HG03045 (cell line): ENCODE data around the gene NSUN4.
"Not testable (repeated sequence)": the region's sequence is repeated elsewhere in the genome, so short reads cannot be mapped to it uniquely, and the experiment has no call there.

Source experiments
- ATAC-seq: cut with Tn5 transposase; IDR thresholded peaks from one replicate; pipeline ENCODE4 v1.9.1; 2021; ENCODE audit warnings: mild to moderate bottlenecking, moderate library complexity; ENCODE audit not compliant: unreplicated experiment

The NSUN4 gene

DNA sequence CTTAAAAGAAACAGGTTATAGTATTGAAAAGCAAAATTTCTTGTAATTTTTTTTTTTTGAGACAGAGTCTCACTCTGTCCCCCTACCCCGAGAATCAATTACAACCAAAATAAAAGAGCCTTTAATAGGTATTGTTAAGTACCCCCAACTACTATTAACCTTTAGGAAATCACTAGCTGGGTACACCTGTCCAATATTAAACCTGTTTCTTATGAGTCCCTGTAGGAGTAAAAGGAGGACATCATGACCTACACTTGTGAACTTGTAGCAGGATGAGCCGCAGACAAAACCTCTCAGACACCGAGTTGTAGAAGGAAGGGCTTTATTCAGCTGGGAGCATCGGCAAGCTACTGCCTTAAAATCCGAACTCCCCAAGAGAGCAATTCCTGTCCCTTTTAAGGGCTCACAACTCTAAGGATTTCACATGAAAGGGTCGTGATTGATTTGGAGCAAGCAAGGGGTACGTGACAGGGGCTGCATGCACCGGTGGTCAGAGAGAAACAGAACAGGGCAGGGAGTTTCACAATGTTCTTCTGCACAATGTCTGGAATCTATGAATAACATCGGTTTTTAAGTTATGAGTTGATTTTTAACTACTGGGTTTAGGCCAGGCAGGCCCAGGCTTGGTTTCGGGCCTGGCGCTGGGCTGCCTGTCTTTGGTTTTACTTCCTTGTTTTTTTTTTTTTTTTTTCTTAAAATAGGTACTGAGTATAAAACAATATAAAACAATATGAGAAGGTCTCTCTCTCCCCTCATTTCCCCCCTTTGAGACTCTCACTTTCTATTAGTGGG, 15.1 kb upstream of the NSUN4 start:
- ATAC-seq = not testable (repeated sequence)

DNA sequence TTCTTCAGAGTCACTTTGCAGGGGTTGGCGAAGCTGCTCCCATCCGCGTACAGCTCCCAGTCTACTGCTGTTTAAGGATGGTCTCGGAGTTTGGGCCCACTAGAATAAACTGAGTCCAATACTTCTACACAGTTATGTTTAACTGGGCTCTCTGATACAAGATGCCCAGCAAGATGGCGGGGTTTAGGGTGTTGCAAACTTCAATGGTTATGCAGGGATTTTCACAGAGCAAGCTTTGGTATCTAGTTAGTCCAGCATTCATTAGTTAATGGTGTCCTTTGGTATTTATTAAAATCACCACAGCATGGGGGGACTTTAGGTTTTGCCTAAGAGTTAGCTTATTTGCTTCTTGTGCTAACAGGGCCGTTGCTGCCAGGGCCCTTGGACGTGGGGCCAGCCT, 12.4 kb upstream of the NSUN4 start:
- not testable (repeated sequence) for ATAC-seq

- ATAC-seq = not testable (repeated sequence)
Observed at GRCh38 chr1:46329807-46330206, 10.8 kb upstream of the NSUN4 start.

GRCh38 chr1:46330381-46330780, 10.2 kb upstream of the NSUN4 start:
- ATAC-seq = not testable (repeated sequence)

DNA sequence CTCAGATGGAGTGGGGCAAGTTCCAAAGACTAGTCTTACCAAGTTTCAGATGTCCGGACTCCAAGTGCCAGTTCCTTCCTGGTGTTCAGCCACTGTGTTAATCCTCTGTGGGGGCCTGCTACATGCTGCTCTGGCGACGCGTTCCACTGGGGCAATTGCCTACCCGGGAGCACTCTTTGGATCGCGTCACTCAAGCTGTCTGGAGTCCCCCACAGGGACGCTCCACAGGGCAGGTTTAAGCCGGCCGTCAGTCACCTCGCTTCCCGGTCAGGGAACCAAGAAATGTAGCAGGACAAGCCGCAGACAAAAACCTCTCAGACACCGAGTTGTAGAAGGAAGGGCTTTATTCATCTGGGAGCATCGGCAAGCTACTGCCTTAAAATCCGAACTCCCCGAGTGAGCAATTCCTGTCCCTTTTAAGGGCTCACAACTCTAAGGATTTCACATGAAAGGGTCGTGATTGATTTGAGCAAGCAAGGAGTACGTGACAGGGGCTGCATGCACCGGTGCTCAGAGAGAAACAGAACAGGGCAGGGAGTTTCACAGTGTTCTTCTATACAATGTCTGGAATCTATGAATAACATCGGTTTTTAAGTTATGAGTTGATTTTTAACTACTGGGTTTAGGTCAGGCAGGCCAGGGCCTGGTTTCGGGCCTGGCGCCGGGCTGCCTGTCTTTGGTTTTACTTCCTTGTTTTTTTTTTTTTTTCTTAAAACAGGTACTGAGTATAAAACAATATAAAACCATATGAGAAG, 8.6 kb upstream of the NSUN4 start:
- not testable (repeated sequence) for ATAC-seq

DNA sequence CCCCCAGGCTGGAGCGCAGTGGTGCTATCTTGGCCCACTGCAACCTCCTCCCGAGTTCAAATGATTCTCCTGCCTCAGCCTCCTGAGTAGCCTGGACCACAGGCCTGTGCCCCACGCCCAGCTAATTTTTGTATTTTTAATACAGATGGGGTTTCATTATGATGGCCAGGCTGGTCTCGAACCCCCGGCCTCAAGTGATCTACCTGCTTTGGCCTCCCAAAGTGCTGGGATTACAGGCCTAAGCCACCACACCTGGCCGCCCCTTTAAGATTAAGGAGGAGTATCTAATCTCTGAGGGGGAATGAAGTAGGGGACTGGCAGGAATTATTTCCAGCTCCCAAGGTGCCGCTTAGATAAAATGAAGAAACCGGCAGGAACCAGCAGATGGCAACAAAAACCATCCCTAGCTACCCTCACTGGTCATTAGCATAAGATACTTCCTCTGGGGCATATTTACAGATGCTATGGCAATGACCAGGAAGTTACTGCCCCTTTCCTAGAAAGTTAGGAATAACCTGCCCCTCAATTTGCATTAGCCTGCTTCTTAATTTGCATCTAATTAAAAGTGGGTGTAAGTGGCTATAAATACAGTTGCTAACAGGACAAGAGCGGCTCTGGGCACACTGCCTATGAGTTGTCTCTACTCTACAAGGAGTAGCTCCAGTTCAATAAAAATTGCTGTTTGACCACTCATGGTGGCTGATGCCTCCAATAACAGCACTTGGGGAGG, 7.1 kb upstream of the NSUN4 start:
- ATAC-seq = peak; percentile 49

DNA sequence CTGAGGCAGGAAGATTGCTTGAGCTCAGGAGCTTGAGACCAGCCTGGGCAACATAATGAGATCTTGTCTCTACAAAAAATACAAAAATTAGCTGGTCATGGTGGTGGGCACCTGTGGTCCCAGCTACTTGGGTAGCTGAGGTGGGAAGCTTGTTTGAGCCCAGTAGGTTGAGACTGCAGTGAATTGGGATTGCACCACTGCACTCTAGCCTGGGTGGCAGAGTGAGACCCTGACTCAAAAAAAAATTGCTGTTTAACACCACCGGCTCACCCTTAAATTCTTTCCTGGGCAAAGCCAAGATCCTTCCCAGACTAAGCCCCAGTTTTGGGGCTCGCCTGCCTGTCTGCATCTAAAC, 6.6 kb upstream of the NSUN4 start:
- ATAC-seq = peak; percentile 5

DNA sequence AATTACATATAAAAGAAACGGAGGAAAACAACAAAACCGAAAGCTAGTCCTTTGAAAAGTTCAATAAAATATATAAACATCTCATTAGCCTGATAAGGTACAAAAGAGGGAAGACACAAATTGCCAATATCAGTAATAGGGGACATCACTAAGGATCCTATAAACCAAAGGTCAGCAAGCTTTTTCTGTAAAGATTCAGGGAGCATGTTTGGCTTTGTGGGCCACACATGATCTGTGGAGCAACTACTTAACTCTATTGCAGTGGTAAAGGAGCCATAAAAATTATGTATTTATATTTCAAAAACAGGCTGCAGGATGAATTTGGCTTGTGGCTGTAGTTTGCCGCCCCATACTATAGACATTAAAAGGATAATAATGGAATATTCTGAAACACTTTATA, 5.5 kb upstream of the NSUN4 start:
- ATAC-seq = no peak

- not testable (repeated sequence) for ATAC-seq
Observed at GRCh38 chr1:46337409-46337808, 3.2 kb upstream of the NSUN4 start.

- no peak for ATAC-seq
Observed at GRCh38 chr1:46341222-46342083, 846 bp downstream of the NSUN4 start.

GRCh38 chr1:46342084-46342656, 1.6 kb downstream of the NSUN4 start:
- ATAC-seq = no peak

DNA sequence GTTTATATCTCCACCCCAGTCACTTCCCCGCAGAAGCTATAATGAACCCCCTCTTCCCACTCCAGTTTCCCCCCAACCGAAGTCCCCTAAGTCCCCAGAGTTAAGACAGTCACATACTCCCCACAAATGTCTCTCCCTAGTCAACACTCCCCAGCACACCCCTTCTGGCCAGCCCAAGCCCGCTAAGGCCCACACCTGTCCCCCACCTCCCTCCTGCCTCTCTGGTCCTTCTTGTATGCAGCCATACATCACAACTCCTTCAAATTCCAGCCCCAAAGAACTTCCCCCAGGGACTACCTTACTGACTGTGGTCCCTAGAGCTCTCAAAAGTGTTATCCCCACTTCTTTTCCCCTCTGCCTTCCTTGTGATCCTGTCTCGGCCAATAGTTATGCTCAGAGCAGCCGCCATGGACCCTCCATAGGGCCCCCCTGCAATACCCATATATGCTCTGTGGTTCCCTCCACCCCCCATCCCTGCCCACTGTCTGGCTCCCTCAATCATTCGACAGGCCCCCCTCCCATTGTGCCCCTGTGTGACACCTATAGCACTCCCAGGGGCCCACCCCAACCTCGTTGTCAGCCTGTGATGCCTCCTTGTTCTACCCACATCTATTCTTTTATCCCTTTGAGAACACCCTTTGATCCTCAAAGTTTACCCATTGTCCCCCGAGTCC, 2.2 kb downstream of the NSUN4 start:
- ATAC-seq = no peak

- no peak for ATAC-seq
Observed at GRCh38 chr1:46343351-46343695, 2.7 kb downstream of the NSUN4 start.

- ATAC-seq = no peak
Observed at GRCh38 chr1:46343705-46344104, 3.1 kb downstream of the NSUN4 start.

- ATAC-seq = no peak
Observed at GRCh38 chr1:46344481-46344880, 3.9 kb downstream of the NSUN4 start.

GRCh38 chr1:46345281-46345680, 4.7 kb downstream of the NSUN4 start:
- no peak for ATAC-seq

DNA sequence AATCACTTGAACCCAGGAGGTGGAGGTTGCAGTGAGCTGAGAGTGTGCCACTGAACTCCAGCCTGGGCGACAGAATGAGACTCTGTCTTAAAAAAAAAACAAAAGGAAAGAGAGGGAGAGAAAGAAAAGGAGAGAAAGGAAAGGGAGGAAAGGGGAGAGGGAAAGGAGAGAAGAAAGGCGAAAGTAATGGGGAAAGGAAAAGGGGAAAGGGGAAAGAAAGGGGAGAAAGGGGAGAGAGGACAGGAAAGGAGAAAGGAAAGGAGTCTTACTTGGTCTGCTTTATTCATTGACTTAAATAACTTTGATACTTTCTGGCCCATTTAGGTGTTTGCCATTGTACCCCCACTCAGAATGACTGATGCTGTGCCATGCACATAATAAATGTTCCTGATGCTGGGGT, 11.8 kb downstream of the NSUN4 start:
- no peak for ATAC-seq

DNA sequence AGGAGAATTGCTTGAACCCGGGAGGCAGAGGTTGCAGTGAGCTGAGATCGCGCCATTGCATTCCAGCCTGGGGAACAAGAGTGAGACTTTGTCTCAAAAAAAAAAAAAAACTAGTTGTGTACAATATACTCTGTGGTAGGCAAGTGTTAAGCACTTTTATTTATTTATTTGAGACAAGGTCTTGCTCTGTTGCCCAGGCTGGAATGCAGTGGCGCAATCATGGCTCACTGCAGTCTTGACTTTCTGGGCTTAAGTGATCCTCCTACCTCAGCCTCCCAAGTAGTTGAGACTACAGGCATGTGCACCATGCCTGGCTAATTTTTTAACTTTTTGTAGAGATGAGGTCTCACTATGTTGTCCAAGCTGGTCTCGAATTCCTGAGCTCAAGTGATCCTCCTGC, 15.3 kb downstream of the NSUN4 start:
- ATAC-seq = not testable (repeated sequence)

- no peak for ATAC-seq
Observed at GRCh38 chr1:46362158-46362557, 21.6 kb downstream of the NSUN4 start.

GRCh38 chr1:46363121-46363520, 22.5 kb downstream of the NSUN4 start:
- no peak for ATAC-seq
